ENCODE measurements around the gene PTOV1.

DNA sequence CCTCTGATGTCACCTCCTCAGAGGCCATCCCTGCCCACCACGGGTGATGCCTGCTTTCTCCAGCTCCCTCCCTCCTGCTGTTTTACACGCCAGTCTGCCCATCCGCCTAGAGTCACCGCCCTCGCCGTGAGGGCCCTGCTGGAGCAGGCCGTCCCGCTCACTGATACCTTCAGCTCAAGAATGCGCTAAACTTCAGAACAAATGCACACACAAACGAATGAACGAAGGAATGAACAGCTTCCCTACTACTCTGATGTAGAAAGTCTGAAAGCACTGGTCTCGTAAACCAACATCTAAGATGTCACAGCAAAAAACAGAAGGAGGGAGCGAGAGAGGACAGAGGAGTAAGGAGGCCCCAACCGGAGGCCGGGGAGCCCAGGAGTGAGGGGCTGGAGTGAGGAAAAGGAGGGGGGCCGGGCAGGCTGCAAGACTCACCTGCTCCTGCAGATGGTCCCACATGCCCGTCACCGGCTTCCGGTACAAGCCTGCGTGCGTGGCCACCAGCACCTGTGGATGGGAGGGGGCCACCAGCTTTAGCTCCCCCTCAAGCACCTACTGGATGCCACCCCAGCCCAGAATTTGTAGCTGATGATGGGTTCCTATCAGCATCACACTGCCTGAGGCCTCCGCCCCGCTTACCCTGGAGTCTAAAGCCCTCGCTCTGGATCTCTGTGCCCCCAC is 12.4 kb downstream of the PTOV1 start:
- no peak for TF ChIP-seq POLR2AphosphoS5 (IDR thresholded peaks at IDR 0.05)
- TF ChIP-seq, protein P1, sequence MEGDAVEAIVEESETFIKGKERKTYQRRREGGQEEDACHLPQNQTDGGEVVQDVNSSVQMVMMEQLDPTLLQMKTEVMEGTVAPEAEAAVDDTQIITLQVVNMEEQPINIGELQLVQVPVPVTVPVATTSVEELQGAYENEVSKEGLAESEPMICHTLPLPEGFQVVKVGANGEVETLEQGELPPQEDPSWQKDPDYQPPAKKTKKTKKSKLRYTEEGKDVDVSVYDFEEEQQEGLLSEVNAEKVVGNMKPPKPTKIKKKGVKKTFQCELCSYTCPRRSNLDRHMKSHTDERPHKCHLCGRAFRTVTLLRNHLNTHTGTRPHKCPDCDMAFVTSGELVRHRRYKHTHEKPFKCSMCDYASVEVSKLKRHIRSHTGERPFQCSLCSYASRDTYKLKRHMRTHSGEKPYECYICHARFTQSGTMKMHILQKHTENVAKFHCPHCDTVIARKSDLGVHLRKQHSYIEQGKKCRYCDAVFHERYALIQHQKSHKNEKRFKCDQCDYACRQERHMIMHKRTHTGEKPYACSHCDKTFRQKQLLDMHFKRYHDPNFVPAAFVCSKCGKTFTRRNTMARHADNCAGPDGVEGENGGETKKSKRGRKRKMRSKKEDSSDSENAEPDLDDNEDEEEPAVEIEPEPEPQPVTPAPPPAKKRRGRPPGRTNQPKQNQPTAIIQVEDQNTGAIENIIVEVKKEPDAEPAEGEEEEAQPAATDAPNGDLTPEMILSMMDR (IDR thresholded peaks at IDR 0.05) = no peak
